ENCODE measurements around the gene ELFN1.
"Not testable (repeated sequence)": the region's sequence is repeated elsewhere in the genome, so short reads cannot be mapped to it uniquely, and the experiment has no call there.

ELFN1 gene

GRCh38 chr7:1755783-1756625 is 85.9 kb downstream of the ELFN1 start:
- DNase-seq (ENCODE audit: low spot score) = no peak

DNA sequence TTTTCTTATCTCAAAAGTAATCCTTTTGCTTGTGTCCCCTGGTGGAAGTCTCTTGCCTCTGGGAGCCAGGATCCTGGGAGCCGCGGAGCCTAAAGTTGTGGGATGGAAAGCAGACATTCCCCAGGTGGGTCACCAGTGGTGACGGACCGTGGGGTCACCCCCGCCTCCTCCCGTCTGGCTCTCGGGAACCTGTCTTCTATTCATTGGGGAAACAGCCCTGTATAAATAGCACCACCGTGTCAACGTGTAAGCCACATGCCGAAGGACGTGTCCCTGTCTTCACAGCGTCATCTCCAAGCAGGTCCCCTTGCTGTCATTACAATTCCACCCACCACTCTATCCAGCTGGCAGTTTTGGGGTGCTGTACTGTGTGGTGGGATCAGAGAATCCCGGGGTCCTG is 87.5 kb downstream of the ELFN1 start:
- no peak for DNase-seq (ENCODE audit: low spot score)

DNA sequence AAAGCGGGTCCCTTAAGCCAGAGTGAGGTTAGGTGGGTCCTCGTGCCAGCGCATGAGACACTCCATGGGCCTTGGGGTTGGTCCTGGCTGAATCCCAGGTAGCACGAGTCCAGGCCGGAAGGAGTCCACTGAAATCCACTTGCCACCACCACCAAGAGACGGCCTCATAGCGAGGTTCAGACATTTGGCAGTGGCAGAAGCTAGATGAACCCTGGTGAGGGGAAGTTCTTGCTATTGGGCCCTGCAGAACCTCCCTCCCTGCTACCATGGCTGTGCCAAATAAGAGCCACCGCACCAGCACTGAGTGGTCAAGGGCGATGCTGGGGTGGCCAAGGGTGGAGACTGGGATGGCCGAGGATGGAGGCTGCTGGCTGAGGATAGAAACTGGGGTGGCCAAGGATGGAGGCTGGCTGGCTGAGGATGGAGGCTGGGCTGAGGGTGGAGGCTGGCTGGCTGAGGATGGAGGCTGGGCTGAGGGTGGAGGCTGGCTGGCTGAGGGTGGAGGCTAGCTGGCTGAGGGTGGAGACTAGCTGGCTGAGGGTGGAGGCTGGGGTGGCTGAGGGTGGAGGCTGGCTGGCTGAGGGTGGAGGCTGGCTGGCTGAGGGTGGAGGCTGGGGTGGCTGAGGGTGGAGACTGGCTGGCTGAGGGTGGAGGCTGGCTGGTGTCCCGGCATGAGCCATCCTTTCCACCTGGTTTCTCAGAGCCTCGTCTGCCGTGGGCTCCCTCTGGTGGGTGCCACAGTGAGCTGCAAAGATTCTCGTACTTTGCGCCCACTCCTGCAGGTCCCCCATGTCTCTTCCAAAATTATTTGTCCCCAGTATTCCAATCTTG is 88.2 kb downstream of the ELFN1 start:
- no peak for DNase-seq (ENCODE audit: low spot score)

GRCh38 chr7:1758859-1759521 is 88.9 kb downstream of the ELFN1 start:
- no peak for DNase-seq (ENCODE audit: low spot score)

DNA sequence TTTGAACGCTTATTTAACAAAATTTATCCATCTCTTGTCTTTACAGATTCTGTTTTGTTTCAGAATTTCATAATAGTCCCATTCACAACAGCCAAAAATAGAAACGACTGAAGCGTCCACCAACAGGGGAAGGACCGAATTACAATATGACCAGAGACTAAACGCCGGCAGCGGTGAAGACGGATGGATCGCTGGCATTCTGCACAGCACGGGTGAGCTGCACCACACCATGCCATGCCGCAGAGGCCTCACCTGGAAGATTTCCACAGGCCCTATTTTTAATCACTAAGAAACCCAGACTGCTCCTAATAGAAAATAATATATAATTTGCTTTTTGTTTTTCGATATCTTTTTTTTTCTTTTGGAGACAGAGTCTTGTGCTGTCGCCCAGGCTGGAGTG is 91.0 kb downstream of the ELFN1 start:
- no peak for DNase-seq (ENCODE audit: low spot score)

GRCh38 chr7:1761774-1762173 is 91.7 kb downstream of the ELFN1 start:
- DNase-seq (ENCODE audit: low spot score) = no peak

DNA sequence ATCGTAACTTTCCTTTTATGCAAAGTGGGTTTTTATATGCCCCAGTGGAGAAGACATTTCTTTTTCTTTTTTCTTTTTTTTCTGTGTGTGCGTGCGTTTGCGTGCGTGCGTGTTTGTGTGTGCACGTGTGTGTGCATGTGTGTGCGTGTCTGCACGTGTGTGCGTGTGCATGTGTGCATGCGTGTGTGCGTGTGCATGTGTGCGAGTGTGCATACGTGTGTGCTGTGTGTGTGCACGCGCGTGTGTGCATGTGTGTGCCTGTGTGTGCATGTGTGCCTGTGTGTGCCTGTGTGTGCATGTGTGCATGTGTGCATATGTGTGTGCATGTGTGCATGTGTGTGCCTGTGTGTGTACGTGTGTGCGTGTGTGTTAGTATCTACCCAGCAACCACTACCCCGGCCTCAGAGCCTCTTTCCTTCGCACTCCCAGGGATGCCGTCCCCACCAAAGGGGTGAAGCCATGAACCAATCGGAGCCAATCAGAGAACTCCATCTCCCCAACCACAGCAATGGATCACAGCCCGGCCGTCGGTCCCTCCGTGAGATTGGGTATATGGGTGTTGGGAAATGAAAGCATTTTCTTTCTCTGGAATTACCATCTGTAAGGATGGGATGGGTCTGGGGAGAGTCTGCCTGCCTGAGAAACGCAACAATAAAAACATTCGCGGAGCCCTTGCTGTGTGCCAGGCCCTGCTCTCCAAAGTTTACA is 92.3 kb downstream of the ELFN1 start:
- DNase-seq (ENCODE audit: low spot score) = no peak

DNA sequence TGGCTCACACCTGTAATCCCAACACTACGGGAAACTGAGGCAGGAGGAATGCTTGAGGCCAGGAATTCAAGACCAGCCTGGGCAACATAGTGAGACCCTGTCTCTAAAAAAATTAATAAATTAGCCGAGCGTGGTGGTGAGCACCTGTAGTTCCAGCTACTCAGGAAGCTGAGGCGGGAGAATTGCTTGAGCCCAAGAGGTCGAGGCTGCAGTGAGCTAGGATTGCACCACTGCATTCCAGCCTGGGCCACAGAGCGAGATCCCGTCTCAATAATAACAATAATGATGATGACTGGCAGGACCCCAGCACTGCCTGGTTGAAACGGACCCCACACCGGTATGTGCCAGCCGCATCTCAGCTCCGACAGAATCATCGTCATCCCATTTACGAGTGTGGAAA is 93.0 kb downstream of the ELFN1 start:
- no peak for DNase-seq (ENCODE audit: low spot score)

DNA sequence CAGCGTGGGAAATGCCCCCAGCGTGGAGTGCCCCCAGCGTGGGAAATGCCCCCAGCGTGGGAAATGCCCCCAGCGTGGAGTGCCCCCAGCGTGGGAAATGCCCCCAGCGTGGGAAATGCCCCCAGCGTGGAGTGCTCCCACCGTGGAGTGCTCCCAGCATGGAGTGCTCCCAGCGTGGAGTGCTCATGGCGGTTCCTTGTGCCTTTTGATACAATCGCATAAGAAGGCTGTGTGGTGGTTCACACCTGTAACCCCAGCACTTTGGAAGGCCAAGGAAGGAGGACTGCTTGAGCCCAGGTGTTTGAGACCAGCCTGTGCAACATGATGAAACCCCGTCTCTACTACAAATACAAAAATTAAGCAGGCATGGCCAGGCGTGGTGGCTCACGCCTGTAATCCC is 93.8 kb downstream of the ELFN1 start:
- DNase-seq (ENCODE audit: low spot score) = not testable (repeated sequence)

GRCh38 chr7:1765336-1765735 is 95.3 kb downstream of the ELFN1 start:
- no peak for DNase-seq (ENCODE audit: low spot score)

GRCh38 chr7:1767524-1767923 is 97.4 kb downstream of the ELFN1 start:
- DNase-seq (ENCODE audit: low spot score) = no peak

- no peak for DNase-seq (ENCODE audit: low spot score)
These were observed 98.8 kb downstream of the ELFN1 start for GRCh38 chr7:1768832-1769231.

DNA sequence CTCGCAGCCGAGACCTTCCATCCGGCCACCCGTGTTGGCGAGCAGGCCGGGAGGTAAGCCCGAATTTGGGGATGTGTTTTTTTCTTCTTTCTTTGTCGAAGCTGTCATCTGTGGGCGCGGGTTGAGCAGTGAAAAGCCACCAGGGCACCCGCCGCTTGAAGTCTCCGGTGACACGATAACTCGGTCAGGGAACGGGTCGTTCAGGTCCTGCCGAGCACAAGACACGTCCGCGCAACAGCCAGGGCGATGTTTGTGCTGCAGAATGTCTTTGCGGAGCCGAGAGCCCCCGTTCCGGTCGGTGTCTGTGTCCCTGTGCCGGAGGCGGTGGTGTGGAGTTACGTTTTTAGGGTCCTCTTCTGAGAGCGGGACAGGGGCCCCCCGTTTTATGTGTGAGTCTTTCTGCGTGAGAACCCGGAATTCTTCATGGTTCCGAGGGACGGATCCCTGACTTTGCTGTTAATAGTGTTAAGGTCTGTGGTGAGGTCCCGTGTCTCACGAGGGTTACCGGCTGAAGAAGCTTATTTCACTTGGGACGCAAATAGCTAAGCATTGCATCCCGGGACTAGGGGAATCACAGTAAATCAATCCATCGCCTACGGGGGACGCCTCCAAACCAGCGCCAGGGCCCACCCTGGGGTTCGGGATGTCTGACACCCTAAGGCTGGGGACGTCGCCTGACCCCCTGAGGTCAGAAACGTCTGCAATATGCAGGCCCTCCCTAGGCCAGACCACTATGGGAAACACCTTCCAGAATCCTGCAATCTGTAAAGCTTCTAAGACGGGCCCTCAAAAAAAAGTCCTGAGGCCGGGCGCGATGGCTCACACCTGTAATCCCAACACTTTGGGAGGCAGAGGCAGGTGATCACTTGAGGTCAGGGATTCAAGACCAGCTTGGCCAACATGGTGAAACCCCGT is 99.5 kb downstream of the ELFN1 start:
- DNase-seq (ENCODE audit: low spot score) = no peak

- no peak for DNase-seq (ENCODE audit: low spot score)
These were observed 100.3 kb downstream of the ELFN1 start for GRCh38 chr7:1770331-1770730.

DNA sequence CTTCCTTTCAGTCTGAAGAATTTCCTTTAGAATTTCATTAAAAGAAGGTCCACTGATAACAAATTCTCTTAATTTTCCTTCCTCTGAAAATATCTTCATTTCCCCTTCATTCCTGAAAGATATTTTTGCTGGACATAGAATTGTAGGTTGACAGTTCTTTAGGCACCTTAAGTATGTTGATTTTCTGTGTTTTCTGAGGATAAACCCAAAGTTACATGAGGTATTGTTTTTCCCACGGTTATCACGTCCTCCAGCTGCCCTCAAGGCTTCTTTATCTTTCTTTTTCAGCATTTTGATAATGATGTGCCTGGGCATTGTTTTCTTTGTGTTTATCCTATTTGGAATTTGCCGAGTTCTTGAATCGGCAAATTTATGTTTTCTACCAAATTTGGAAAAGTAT is 105.3 kb downstream of the ELFN1 start:
- no peak for DNase-seq (ENCODE audit: low spot score)

- no peak for DNase-seq (ENCODE audit: low spot score)
These were observed 107.0 kb downstream of the ELFN1 start for GRCh38 chr7:1777122-1777521.

DNA sequence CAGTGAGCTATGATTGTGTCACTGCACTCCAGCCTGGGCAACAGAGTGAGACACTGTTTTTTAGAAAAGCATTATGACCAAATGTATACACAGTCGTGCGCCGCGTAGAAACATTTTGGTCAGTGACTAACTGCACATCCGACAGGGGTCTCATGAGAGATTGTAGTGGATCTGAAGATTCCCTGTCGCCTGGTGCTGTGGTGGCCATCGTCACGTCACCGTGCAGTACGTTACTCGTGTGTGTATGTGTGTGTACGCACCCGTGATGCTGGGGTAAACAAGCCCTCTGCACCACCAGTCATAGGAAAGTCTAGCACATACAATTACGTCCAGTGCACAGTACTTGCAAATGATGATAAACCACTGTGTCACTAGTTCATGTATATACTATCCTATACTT is 109.4 kb downstream of the ELFN1 start:
- DNase-seq (ENCODE audit: low spot score) = no peak

GRCh38 chr7:1781369-1781768 is 111.3 kb downstream of the ELFN1 start:
- DNase-seq (ENCODE audit: low spot score) = no peak

DNA sequence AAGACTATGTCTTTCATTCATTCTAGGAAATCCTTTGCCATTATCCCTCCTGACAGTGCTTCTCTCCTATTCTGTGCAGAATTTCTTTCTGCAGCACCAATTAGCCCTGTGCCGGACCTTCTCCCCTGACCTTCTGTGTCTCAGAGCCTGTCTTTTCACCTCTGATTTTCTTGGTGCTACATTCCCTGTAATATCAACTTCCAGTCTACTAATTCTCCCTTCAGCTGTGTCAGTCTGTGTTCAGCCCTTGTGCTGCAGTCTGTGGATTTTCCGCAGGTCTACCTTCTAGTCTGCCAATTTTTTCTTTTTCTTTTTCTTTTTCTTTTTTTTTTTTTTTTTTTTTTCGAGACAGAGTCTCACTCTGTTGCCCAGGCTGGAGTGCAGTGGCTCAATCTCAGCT is 115.8 kb downstream of the ELFN1 start:
- no peak for DNase-seq (ENCODE audit: low spot score)

- DNase-seq (ENCODE audit: low spot score) = no peak
These were observed 117.2 kb downstream of the ELFN1 start for GRCh38 chr7:1787241-1787640.

DNA sequence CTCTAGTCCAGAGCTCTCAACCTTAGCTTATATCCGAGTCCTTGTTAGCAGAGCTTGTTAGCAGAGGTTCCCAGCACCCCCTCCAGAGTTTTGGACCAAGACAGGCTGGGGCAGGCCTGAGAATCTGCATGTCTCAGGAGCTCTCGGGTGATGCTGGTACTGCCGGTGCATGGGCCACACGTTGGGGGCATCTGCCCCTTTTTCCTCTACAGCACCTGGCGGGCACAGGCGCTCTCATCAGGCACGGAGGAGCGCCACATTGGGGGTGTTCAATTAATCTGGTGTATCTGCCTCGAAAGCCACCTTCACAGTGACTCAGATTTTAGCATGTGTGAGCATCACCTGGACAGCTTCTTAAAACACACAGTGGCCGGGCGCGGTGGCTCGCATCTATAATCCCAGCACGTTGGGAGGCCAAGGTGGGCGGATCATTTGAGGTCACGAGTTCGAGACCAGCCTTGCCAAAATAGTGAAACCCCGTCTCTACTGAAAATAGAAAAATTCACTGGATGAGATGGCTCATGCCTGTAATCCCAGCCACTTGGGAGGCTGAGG is 117.7 kb downstream of the ELFN1 start:
- no peak for DNase-seq (ENCODE audit: low spot score)
